Muscle of back (tissue), 13 donors: Measurements from ENCODE around the gene STX5. TPM values are rescaled to one million over a fixed set of nuclear protein-coding genes. Genes with fewer than 3 reads are reported as not detected.
"Not testable (repeated sequence)": the region's sequence is repeated elsewhere in the genome, so short reads cannot be mapped to it uniquely, and the experiment has no call there.

Source experiments
- DNase-seq, 3 donors: peaks; one replicate each; pipeline versions ENCODE4 v3.0.0 to v3.0.0-alpha.2; 2013
- long read RNA-seq, 9 donors: transcript quantifications; one replicate each; lab custom pipeline, GENCODE V29; 2026
- polyA plus RNA-seq, 10 donors: library from polyadenylated mRNA; unstranded; fragments of 120-200 nt; gene quantifications; one replicate each; pipeline ENCODE4 v1.2.1, GENCODE V29; 2013; ENCODE audit not compliant: insufficient read length in 10 of 10

STX5 gene
- 10 to 100 TPM; 32.7 to 42.6 (median 35.0) TPM for polyA plus RNA-seq
- long read RNA-seq, donor 1, transcript STX5-201 (11 exons, 1,794 nt) = major isoform, 13 of 20 reads
- long read RNA-seq, donor 1, partial matches to known transcripts = 5 of 20 reads
- long read RNA-seq, donor 1, other reads (novel, unspliced or antisense) = 0 of 20 reads
- long read RNA-seq, donor 2, transcript STX5-201 (11 exons, 1,794 nt) = major isoform, 10 of 11 reads
- long read RNA-seq, donor 2, partial matches to known transcripts = 0 of 11 reads
- long read RNA-seq, donor 2, other reads (novel, unspliced or antisense) = 0 of 11 reads
- long read RNA-seq, donor 3 = 0 reads
- long read RNA-seq, donor 4, partial matches to known transcripts = 0 of 5 reads
- long read RNA-seq, donor 4, other reads (novel, unspliced or antisense) = 0 of 5 reads
- long read RNA-seq, donor 5, transcript STX5-201 (11 exons, 1,794 nt) = major isoform, 26 of 33 reads
- long read RNA-seq, donor 5, partial matches to known transcripts = 7 of 33 reads
- long read RNA-seq, donor 5, other reads (novel, unspliced or antisense) = 0 of 33 reads
- long read RNA-seq, donor 6, transcript STX5-201 (11 exons, 1,794 nt) = major isoform, 9 of 14 reads
- long read RNA-seq, donor 6, partial matches to known transcripts = 5 of 14 reads
- long read RNA-seq, donor 6, other reads (novel, unspliced or antisense) = 0 of 14 reads
- long read RNA-seq, donor 7, partial matches to known transcripts = 0 of 4 reads
- long read RNA-seq, donor 7, other reads (novel, unspliced or antisense) = 0 of 4 reads
- long read RNA-seq, donor 8, transcript STX5-201 (11 exons, 1,794 nt) = major isoform, 13 of 14 reads
- long read RNA-seq, donor 8, partial matches to known transcripts = 0 of 14 reads
- long read RNA-seq, donor 8, other reads (novel, unspliced or antisense) = 0 of 14 reads
- long read RNA-seq, donor 9, partial matches to known transcripts = 0 of 1 reads
- long read RNA-seq, donor 9, other reads (novel, unspliced or antisense) = 0 of 1 reads

GRCh38 chr11:62831520-62832335 is at the start of gene STX5:
TSS of gene STX5 (minus strand) at chr11:62832051. CDS start at chr11:62831243, 808 bp downstream.
- DNase-seq = peak; percentile 99 to 100 (median 99)

GRCh38 chr11:62880803-62881578 is 49.1 kb upstream of the STX5 start, which contains the start of gene SLC3A2:
TSS of gene SLC3A2 (plus strand) at chr11:62880896. CDS start at chr11:62881024, 128 bp downstream.
- DNase-seq = peak; percentile 88 to 97 (median 91)

GRCh38 chr11:62880231-62880802 is 48.5 kb upstream of the STX5 start:
- no peak for DNase-seq

GRCh38 chr11:62879235-62879978 is 47.6 kb upstream of the STX5 start:
- DNase-seq = peak in 1 of 3 donors; percentile 57

GRCh38 chr11:62876712-62877111 is 44.9 kb upstream of the STX5 start:
- DNase-seq = no peak

GRCh38 chr11:62875698-62876478 is 44.0 kb upstream of the STX5 start:
- no peak for DNase-seq

- DNase-seq = no peak
Measured at GRCh38 chr11:62874851-62875250, 43.0 kb upstream of the STX5 start.

- no peak for DNase-seq
Measured at GRCh38 chr11:62865635-62866034, 33.8 kb upstream of the STX5 start.

GRCh38 chr11:62863687-62864335 is 32.0 kb upstream of the STX5 start:
- no peak for DNase-seq

- DNase-seq = not testable (repeated sequence)
Measured at GRCh38 chr11:62861564-62862192, 29.8 kb upstream of the STX5 start.

- DNase-seq = no peak
Measured at GRCh38 chr11:62860835-62861563, 29.1 kb upstream of the STX5 start.

GRCh38 chr11:62859281-62859703 is 27.4 kb upstream of the STX5 start:
- DNase-seq = not testable (repeated sequence)

GRCh38 chr11:62858201-62858600 is 26.4 kb upstream of the STX5 start:
- DNase-seq = no peak

GRCh38 chr11:62857541-62857982 is 25.7 kb upstream of the STX5 start:
- no peak for DNase-seq

GRCh38 chr11:62856333-62856895 is 24.6 kb upstream of the STX5 start:
- DNase-seq = no peak
